K562 (cell line): Measurements from ENCODE around the gene HAX1. TPM values are rescaled to one million over a fixed set of nuclear protein-coding genes. Genes with fewer than 3 reads are reported as not detected.

ENCODE experiments used
- ATAC-seq: fragments of 200-7000 bp; cut with Tn5 transposase; 3 replicates; pipeline ENCODE4 v1.9.1; 2020; ENCODE audit warnings: moderate library complexity
- BruUV-seq: library from RNA; stranded (reverse); fragments of 400-500 nt; replicated peaks from 2 replicates; lab custom pipeline; 2021; lab: Mats Ljungman, UMichigan
- CTCF ChIA-PET: fragments of 300-600 bp; formaldehyde crosslinking; extraction: SDS; loops from one replicate; lab custom pipeline; 2021; ENCODE audit warnings: low intra/inter-chr PET ratio; lab: Yijun Ruan, JAX
- POLR2A ChIA-PET: fragments of 300-600, 350-650 bp; sonication (Branson Sonifier 250); formaldehyde crosslinking; extraction: SDS; loops from one replicate; lab custom pipeline; 2021; ENCODE audit warnings: antibody characterized with exemption, inconsistent platforms; lab: Yijun Ruan, JAX
- DNase-seq, 4 experiments: peaks; one replicate each; pipeline versions ENCODE4 v3.0.0 to v3.0.0-alpha.2; 2011 to 2018; ENCODE audit warnings: low spot score in 3 of 4, mixed read lengths in 3 of 4; ENCODE audit errors: extremely low read depth in 1 of 4
- FAIRE-seq: peaks from 2 replicates; lab custom pipeline; 2011; peaks lifted over from hg19 to GRCh38; lab: Jason Lieb, UNC
- H2AFZ ChIP-seq: 2 replicates; pipeline ENCODE4 v1.6.0; 2011; ENCODE audit warnings: low read depth, low read length, control low read depth, inconsistent platforms
- H3K27ac ChIP-seq: fragments of 200-600 bp; 3 replicates; pipeline ENCODE4 v1.8.0; 2011; ENCODE audit warnings: low read depth, mild to moderate bottlenecking, control low read depth, inconsistent platforms, low read length, moderate library complexity, mixed read lengths; ENCODE audit errors: extremely low read depth
- H3K27me3 ChIP-seq, 2 experiments: fragments of 300-600 bp in 1 of 2; 2 replicates in 1 of 2; 3 replicates in 1 of 2; pipeline versions ENCODE4 v1.6.0 to v1.8.0; 2011; ENCODE audit warnings: inconsistent platforms in 2 of 2, low read length in 2 of 2, mild to moderate bottlenecking in 1 of 2, mixed read lengths in 1 of 2, moderate library complexity in 1 of 2; ENCODE audit not compliant: control insufficient read depth in 2 of 2, insufficient read depth in 2 of 2
- H3K36me3 ChIP-seq: fragments of 300-600 bp; 3 replicates; pipeline ENCODE4 v1.8.0; 2011; ENCODE audit warnings: mild to moderate bottlenecking, low read length, inconsistent platforms; ENCODE audit not compliant: control insufficient read depth, insufficient read depth
- H3K4me1 ChIP-seq, 2 experiments: fragments of 200-600 bp in 1 of 2; replicated peaks in 1 of 2; 2 replicates in 1 of 2; 3 replicates in 1 of 2; pipeline versions ENCODE4 v1.5.1 to v1.8.0; 2011; ENCODE audit warnings: inconsistent platforms in 2 of 2, low read length in 2 of 2, mild to moderate bottlenecking in 1 of 2, mixed read lengths in 1 of 2, moderate library complexity in 1 of 2; ENCODE audit not compliant: control insufficient read depth in 2 of 2, insufficient read depth in 2 of 2
- H3K4me2 ChIP-seq: 2 replicates; pipeline ENCODE4 v1.6.1; 2011; ENCODE audit warnings: low read length, control low read depth, inconsistent platforms, mixed read lengths; ENCODE audit not compliant: insufficient read depth
- H3K4me3 ChIP-seq: fragments of 200-600 bp; sonication (generic), shearing (Covaris generic); 2 replicates; pipeline ENCODE4 v1.5.1; 2016; ENCODE audit warnings: control low read depth, inconsistent platforms
- H3K79me2 ChIP-seq: fragments of 200-600 bp; 3 replicates; pipeline ENCODE4 v1.8.0; 2011; ENCODE audit warnings: low read length, inconsistent platforms; ENCODE audit not compliant: control insufficient read depth, insufficient read depth
- H3K9ac ChIP-seq, 2 experiments: 2 replicates each; pipeline versions ENCODE4 v1.6.0 to v1.6.1; 2011; ENCODE audit warnings: low read depth in 2 of 2, low read length in 2 of 2, control low read depth in 1 of 2, inconsistent platforms in 1 of 2, mild to moderate bottlenecking in 1 of 2, mixed read lengths in 1 of 2; ENCODE audit not compliant: insufficient read depth in 1 of 2
- H3K9me1 ChIP-seq: one replicate; pipeline ENCODE4 v1.6.0; 2011; ENCODE audit warnings: inconsistent platforms, mild to moderate bottlenecking, low read length, moderate library complexity; ENCODE audit not compliant: control insufficient read depth, insufficient read depth
- H3K9me3 ChIP-seq: replicated peaks from 2 replicates; pipeline ENCODE4 v1.5.1; 2011; ENCODE audit warnings: low read depth, low read length, inconsistent platforms; ENCODE audit not compliant: control insufficient read depth, insufficient read depth
- H4K20me1 ChIP-seq: replicated peaks from 2 replicates; pipeline ENCODE4 v1.6.1; 2011; ENCODE audit warnings: low read length, inconsistent platforms, mixed read lengths; ENCODE audit not compliant: control insufficient read depth, insufficient read depth
- ARID1B ChIP-seq: fragments of 450-650 bp; IDR thresholded peaks from 2 replicates; pipeline ENCODE4 v1.6.1; 2016; ENCODE audit warnings: antibody characterized with exemption, mild to moderate bottlenecking, inconsistent platforms
- ATF1 ChIP-seq, 2 experiments: fragments of 450-650 bp in 1 of 2; IDR thresholded peaks; 2 replicates each; pipeline ENCODE4 v1.6.1; 2016; ENCODE audit warnings: missing compliant biosample characterization in 1 of 2, missing genetic modification characterization in 1 of 2
- CTBP1 ChIP-seq: fragments of 450-650 bp; IDR thresholded peaks from 2 replicates; pipeline ENCODE4 v1.6.1; 2016; ENCODE audit warnings: borderline replicate concordance
- DACH1 ChIP-seq: fragments of 450-650 bp; IDR thresholded peaks from 2 replicates; pipeline ENCODE4 v1.6.1; 2018; ENCODE audit not compliant: partially characterized antibody
- ESRRA ChIP-seq: fragments of 450-650 bp; IDR thresholded peaks from 2 replicates; pipeline ENCODE4 v1.6.1; 2014; ENCODE audit warnings: low read depth, mild to moderate bottlenecking, moderate library complexity, borderline replicate concordance
- FOSL1 ChIP-seq: fragments of 200-800 bp; sonication (Bioruptor generic); conservative IDR thresholded peaks from 2 replicates; pipeline ENCODE4 v1.6.1; 2016; ENCODE audit warnings: missing genetic modification characterization, missing compliant biosample characterization
- FOXP4 ChIP-seq: sonication (generic); formaldehyde crosslinking; IDR thresholded peaks from 2 replicates; pipeline ENCODE4 v1.8.0; 2022; ENCODE audit warnings: mild to moderate bottlenecking, missing genetic modification reagents, borderline replicate concordance
- HDAC1 ChIP-seq, 2 experiments: fragments of 450-650 bp; IDR thresholded peaks; 2 replicates each; pipeline ENCODE4 v1.6.1; 2016 to 2017; ENCODE audit warnings: inconsistent platforms in 1 of 2, mild to moderate bottlenecking in 1 of 2, moderate library complexity in 1 of 2
- HDAC8 ChIP-seq: fragments of 450-650 bp; IDR thresholded peaks from 2 replicates; pipeline ENCODE4 v1.6.1; 2016; ENCODE audit warnings: mild to moderate bottlenecking, missing genetic modification characterization, moderate library complexity, missing compliant biosample characterization
- HMBOX1 ChIP-seq: sonication (generic); IDR thresholded peaks from 2 replicates; pipeline ENCODE4 v1.6.1; 2016
- JUNB ChIP-seq: fragments of 450-650 bp; formaldehyde crosslinking; conservative IDR thresholded peaks from 2 replicates; pipeline ENCODE4 v1.4.0; 2020; ENCODE audit warnings: mild to moderate bottlenecking
- MAFG ChIP-seq: fragments of 450-650 bp; conservative IDR thresholded peaks from 2 replicates; pipeline ENCODE4 v1.6.1; 2016; ENCODE audit warnings: missing genetic modification characterization, missing compliant biosample characterization
- MBD2 ChIP-seq: sonication (generic); IDR thresholded peaks from 2 replicates; pipeline ENCODE4 v1.6.1; 2016; ENCODE audit warnings: low read depth, borderline replicate concordance
- MTA1 ChIP-seq: fragments of 450-650 bp; IDR thresholded peaks from 2 replicates; pipeline ENCODE4 v1.6.1; 2017; ENCODE audit warnings: borderline replicate concordance
- NFE2 ChIP-seq: IDR thresholded peaks from 2 replicates; pipeline ENCODE4 v1.6.1; 2014; ENCODE audit warnings: antibody characterized with exemption, low read depth
- POLR2A ChIP-seq: fragments of 450-650 bp; conservative IDR thresholded peaks from 2 replicates; pipeline ENCODE4 v1.6.1; 2016
- SMARCE1 ChIP-seq: fragments of 450-650 bp; IDR thresholded peaks from 2 replicates; pipeline ENCODE4 v1.7.1; 2016; ENCODE audit warnings: mild to moderate bottlenecking
- WGBS: fragments of 100-300 bp; shearing (Covaris generic); methylation state at CpG from one replicate; pipeline ENCODE4 v1.1.6; 2016; ENCODE audit warnings: low coverage, mixed read lengths; ENCODE audit not compliant: insufficient coverage; ENCODE audit errors: missing lambda C conversion rate; 5-methylcytosine and 5-hydroxymethylcytosine counted together
- in situ Hi-C: fragments of 300-500 bp; cut with MboI; formaldehyde crosslinking; loops from 4 replicates; pipeline ENCODE4 v1.15.0; 2018; ENCODE audit warnings: inconsistent platforms, mixed read lengths
- intact Hi-C: fragments of 100-400 bp; cut with micrococcal nuclease; formaldehyde crosslinking; loops from 2 replicates; pipeline ENCODE4 v1.14.2; 2022
- polyA plus RNA-seq, 8 experiments: library from polyadenylated mRNA; depleted of rRNA in 4 of 8; stranded (reverse) in 5 of 8; unstranded in 3 of 8; fragments of >200 nt; fragmentation: Nextera tagmentation in 2 of 8; fragmentation: Illumina TruSeq in 1 of 8; extraction: Ambion mirVana in 2 of 8; extraction: Trizol in 1 of 8; gene quantifications; 2 replicates each; pipeline versions ENCODE4 v1.2.1 to v1.2.3, GENCODE V29; 2011 to 2014; ENCODE audit warnings: inconsistent platforms in 1 of 8, missing spikeins in 1 of 8
- total RNA-seq, 7 experiments: library from RNA; depleted of rRNA in 6 of 7; stranded (reverse); fragments of >200 nt in 6 of 7; fragmentation: Illumina TruSeq in 2 of 7; extraction: Trizol in 2 of 7; gene quantifications; 2 replicates each; pipeline versions ENCODE4 v1.2.1 to v1.2.3, GENCODE V29; 2011 to 2021; ENCODE audit warnings: low replicate concordance in 1 of 7

The HAX1 gene
- total and polyA plus RNA-seq, 9 of the 15 experiments (the other 6 are each of a cell fraction or from before 2014, with no cell fraction given), result 143 to 492 (median 234) TPM

GRCh38 chr1:154260127-154260526, 12.3 kb upstream of the HAX1 start (continued):
- TF ChIP-seq ESRRA (no peak), MBD2 (no peak), FOXP4 (no peak)

GRCh38 chr1:154263465-154264332, 8.7 kb upstream of the HAX1 start:
- CTCF ChIA-PET, result no interaction called here
- H3K27ac ChIP-seq, result 0 out of 3 replicates have a peak overlapping the region, but pooled peaks have one; percentile 37
- 61% methylated on average over 6 of the region's 6 CpGs for WGBS
- H3K9ac ChIP-seq, result no peak overlapping the region
- peaks cover 11% of the 10 kb centered on the region for H4K20me1 ChIP-seq
- no peaks in the 10 kb centered on the region for H3K79me2 ChIP-seq
- BruUV-seq, result no TSS peak
- peaks cover 3% of the 10 kb centered on the region for H3K9me1 ChIP-seq
- no peak overlapping the region for H2AFZ ChIP-seq
- intact Hi-C loops (no loop called here), in situ Hi-C loops (no loop called here)
- no peaks in the 10 kb centered on the region for H3K9me3 ChIP-seq
- peaks cover 0 to 7% of the 10 kb centered on the region in 2 experiments; a peak in 1 of 5 replicates for H3K4me1 ChIP-seq
- POLR2A ChIA-PET, result interaction anchor here (0.6 to 1.5 kb wide), 4 partner anchors 9 to 317 kb away, joined by 3 to 4 read pairs (median 4); partner anchors contain the start of gene DENND4B
- H3K4me2 ChIP-seq, result no peak overlapping the region
- FAIRE-seq, result no peak
- no peak overlapping the region for H3K4me3 ChIP-seq
- H3K27me3 ChIP-seq, result no peaks in the 10 kb centered on the region
- DNase-seq, result no peak
- peaks cover 91% of the 10 kb centered on the region for H3K36me3 ChIP-seq
- no peak; the same call in 2 of the 3 replicates for ATAC-seq
- TF ChIP-seq JUNB (CRISPR knock-in tag), result no peak
- TF ChIP-seq DACH1, result peak; percentile 61
- TF ChIP-seq FOSL1 (tag), result peak; percentile 89
- no peak for TF ChIP-seq HDAC1 (IDR thresholded peaks at IDR 0.05)
- 0 out of 2 replicates have a peak, but pooled peaks have one; percentile 20 for TF ChIP-seq NFE2
- peak; percentile 54; the same call in 1 of the 2 replicates for TF ChIP-seq POLR2A
- peak; percentile 46 for TF ChIP-seq ARID1B
- no peak for TF ChIP-seq ATF1 (CRISPR knock-in tag; IDR thresholded peaks at IDR 0.05)
- no peak for TF ChIP-seq ATF1 (tag; IDR thresholded peaks at IDR 0.05)
- TF ChIP-seq MAFG, result no peak
- 0 out of 2 replicates have a peak, but pooled peaks have one; percentile 36 for TF ChIP-seq HMBOX1
- peak; percentile 64; the same call in 1 of the 2 replicates for TF ChIP-seq SMARCE1
- TF ChIP-seq HDAC8, result no peak
- peak; percentile 38; the same call in 1 of the 2 replicates for TF ChIP-seq MTA1
- TF ChIP-seq CTBP1, result 0 out of 2 replicates have a peak, but pooled peaks have one; percentile 13
